ENCODE results near the gene SPPL3.
A peak's percentile ranks its signal among the peaks of the same experiment; 100 is the strongest.
"Not testable (repeated sequence)": the region's sequence is repeated elsewhere in the genome, so short reads cannot be mapped to it uniquely, and the experiment has no call there.

Gene SPPL3, protein sequence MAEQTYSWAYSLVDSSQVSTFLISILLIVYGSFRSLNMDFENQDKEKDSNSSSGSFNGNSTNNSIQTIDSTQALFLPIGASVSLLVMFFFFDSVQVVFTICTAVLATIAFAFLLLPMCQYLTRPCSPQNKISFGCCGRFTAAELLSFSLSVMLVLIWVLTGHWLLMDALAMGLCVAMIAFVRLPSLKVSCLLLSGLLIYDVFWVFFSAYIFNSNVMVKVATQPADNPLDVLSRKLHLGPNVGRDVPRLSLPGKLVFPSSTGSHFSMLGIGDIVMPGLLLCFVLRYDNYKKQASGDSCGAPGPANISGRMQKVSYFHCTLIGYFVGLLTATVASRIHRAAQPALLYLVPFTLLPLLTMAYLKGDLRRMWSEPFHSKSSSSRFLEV

DNA sequence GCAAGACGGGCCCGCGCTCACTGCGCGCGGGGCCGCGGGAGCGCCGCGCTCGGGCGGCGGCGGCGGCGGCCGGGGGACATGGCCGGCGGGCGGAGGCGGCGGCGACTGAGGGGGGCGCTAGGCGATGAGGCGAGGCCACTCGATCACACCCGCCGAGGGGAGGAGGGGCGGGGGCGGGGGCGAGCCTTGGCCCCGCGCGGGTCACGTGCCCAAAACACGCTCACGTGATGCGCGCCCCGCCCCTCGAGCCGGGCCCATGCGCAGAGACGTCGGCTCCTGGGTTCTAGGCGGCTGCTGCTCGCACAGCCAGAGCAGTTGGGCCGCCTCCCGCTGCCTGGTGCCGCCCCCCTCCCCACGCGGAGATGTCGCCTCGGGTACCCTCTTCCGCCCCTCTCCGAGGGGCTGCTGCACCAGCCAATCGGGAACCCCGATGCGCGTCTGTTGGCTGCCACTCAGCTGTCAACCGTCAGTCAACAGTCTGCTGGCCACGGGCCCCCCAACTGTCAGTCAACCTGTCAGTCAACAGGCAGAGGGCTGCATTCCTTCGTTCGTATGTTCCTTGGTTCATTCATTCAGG lies at the start of gene SPPL3:
TSS of gene SPPL3 (minus strand) at position 162 of the 577 bp plus-strand sequence. CDS start 491 bp downstream, outside the sequence.
- peak; percentile 58 for DNase-seq

DNA sequence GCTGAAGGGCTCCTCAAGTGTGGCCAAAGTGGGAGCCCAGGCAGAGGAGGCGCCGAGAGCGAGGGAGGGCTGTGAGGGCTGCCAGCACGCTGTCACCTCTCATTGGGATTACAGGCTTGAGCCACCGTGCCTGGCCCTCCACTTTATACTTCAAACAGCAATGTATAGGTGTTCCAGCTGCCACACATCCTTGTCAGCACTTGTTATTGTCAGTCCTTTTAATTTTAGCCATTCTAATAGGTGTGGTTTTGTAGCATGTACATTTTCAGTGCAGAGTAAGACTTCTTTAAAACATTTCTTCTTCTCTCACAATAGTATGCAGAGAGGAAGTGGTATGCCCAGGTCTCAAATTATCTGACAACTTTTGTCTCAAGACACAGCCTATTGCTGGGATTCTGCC lies 46.6 kb upstream of the SPPL3 start:
- DNase-seq = no peak

- not testable (repeated sequence) for DNase-seq
Observed at GRCh38 chr12:120950260-120950799, 46.2 kb upstream of the SPPL3 start.

DNA sequence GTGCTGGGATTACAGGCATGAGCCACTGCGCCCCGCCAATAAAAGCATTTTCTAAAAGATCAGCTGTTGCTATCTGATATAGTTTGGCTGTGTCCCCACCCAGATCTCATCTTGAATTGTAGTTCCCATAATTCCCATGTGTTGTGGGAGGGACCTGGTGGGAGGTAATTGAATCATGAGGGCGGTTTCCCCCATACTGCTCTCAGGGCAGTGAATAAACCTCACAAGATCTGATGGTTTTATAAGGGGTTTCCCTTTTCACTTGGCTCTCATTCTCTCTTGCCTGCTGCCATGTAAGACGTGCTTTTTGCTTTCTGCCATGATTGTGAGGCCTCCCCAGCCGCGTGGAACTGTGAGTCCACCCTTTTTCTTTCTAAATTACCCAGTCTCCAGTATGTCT lies 41.4 kb upstream of the SPPL3 start:
- DNase-seq = not testable (repeated sequence)

DNA sequence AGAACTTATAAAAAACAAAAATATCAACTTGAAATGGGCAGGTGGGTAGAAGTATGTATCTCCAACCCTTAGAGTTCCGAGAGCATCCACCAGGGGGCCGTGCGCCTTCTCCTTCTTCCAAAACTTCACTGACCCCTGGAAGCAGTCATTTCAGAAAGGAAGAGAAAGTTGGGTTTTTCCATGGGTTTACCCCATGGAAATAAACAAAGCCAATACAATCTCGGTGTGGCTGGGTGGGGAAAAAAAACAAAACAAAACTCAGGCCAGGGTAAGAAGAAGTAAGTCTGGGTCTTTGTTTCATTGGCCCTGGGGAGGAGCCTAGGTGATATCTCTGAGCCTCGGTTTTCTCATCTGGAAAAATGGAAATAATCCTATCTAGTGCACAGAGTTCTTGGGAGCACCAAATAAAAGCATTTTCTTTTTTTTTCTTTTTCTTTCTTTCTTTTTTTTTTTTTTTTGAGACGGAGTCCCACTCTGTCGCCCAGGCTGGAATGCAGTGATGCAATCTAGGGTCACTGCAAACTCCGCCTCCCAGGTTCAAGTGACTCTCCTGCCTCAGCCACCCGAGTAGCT lies 40.6 kb upstream of the SPPL3 start:
- DNase-seq = peak; percentile 2

GRCh38 chr12:120943482-120943881 lies 39.3 kb upstream of the SPPL3 start:
- DNase-seq = no peak

DNA sequence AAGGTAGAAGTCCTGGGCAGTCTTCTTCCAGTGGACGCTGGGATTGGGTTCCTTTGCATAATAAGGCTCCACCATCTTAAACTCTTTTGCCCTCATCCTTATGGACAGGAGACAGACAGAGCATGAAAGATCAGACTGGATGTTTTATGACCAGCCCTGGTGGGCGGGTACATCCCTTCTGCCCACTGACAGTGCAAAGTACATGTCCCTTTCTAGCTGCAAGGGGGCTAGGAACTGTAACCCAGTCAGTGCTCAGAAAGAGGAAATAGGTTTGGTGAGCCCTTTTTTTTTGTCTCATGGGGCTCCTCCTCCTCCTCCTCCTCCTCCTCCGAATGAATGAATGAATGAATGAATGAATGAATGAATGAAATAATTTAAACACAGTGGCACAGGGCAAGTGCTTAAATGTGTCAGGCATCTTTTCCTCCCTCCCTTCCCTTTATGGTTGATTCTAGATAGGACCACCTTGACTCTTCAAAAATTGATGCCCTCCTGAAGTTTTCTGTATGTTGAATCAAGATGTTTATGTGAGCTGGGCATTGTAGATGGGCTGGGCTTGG lies 37.8 kb upstream of the SPPL3 start:
- no peak for DNase-seq

DNA sequence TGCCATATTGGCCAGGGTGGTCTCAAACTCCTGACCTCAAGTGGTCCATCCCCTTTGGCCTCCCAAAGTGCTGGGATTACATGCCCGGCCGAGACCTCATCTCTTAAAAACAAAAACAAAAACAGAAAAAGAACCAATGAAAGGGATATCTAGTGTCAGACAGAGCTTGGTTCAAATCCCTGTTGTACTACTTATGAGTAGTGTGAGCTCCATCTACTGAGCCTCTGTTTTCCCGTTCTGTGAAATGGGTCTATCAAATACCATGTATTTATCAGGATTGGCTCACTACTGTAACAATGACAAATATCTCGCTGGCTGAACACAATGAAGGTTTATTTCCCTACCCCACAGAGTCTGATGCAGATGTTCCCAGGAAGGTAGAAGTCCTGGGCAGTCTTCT lies 37.3 kb upstream of the SPPL3 start:
- DNase-seq = no peak

- peak; percentile 4 for DNase-seq
Observed at GRCh38 chr12:120940799-120941198, 36.6 kb upstream of the SPPL3 start.

- peak; percentile 12 for DNase-seq
Observed at GRCh38 chr12:120940006-120940405, 35.8 kb upstream of the SPPL3 start.

DNA sequence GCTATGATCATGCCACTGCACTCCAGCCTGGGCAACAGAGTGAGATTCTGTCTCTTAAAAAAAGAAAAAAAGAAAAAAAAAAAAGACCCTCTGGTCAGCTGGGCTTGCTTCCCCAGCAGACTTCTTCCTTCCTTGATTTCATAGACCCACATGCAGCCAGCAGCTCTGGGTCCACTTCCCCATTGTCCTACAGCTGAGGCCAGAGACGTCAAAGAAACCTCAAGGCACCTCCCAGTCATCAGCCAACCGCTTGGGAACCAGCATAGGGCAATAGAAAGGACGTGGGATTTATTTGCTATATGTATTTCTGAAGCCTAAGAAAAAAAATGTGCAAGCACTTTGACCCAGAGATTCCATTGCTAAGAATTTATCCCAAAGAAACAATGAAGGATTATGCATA lies 35.4 kb upstream of the SPPL3 start:
- peak; percentile 54 for DNase-seq

DNA sequence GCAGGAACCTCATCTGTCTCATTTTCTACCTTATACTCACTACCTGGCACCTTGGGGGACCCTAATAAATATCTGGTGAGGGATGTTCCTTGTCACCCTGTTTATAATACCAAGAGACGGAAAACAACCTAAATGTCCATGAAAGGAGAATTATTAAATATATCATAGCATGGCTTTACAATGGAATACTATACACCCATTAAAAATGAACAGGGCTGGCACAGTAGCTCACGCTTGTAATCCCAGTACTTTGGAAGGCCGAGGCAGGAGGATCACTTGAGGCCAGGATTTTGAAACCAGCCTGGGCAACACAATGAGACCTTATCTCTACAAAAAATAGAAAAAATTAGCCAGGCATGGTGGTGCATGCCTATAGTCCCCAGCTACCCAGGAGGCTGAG lies 34.3 kb upstream of the SPPL3 start:
- DNase-seq = no peak

DNA sequence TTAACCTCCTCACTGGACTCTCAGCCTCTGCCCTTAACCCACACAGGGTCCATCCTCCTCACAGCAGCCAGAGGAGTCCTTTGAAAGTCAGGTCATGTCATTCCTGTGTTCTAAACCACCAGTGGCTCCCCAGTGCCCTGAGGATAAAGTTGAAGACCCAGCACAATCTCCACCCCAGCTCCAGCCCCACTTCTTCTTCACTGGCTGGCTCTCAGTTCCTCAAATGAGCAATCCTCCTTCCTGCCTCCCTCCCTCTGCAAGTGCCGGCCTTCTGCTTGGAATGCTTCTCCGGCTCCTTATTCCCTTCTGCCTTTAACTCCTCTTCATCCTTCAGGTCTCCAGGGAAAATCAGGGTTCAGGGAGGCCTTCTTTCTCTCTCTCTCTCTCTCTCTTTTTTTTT lies 32.0 kb upstream of the SPPL3 start:
- no peak for DNase-seq

DNA sequence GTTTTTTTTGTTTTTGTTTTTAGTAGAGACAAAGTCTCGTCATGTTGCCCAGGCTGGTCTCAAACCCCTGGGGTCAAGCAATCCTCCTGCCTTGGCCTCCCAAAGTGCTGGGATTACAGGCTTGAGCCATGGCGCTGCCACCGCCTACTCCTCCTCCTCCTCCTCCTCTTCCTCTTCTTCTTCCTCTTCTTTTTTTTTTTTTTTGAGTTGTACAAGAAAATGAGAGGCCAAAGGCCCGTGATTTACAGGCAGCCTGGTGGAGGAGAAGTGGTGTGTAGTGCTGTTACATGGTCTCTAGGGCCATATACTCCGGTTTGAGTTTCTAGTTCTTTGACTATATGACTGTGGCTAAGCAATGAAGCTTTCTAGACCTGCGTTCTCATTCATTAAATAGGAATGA lies 29.6 kb upstream of the SPPL3 start:
- DNase-seq = no peak

DNA sequence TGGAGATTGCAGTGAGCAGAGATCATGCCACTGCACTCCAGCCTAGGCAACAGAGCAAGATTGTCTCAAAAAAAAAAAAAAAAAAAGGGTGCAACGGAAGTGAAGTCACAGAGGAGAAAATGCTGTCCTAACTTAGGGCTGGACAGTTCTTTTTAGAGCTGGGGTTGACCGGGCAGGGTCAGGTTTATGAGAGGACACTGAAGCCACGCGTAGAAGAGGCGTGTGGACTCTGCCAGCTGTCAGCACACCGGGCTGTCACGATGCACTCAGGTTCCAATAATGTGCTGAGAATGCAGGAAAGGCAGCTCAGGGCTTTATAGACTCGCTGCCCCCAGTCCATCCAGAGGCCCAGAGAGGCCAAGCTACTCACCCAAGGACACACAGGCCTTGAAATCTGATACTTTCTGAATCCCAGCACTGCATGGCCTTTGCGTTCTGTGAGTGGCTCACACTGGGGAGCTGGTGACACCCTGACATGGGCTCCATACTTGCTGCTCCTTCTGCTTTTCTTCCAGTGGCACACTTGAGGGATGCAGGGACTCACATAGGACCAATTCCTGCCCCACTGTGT lies 28.9 kb upstream of the SPPL3 start:
- DNase-seq = no peak

DNA sequence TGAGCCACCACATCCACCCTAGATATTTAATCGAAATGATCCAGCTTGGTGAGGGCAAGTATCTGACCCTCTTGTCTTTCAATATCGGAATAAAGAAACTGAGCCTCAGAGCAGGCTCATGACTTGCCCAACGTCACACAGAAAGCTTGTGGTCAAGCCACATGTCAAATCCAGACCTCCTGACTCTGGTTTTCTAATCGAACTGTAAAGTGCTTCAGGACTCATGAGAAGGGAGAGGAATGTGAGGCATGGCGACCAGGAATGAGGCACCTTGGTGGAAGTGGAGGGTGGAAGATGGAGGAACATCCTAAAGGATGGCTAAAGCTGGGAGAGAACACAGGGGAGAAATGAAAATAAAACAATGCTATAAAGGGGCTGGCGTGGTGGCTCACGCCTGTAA lies 27.9 kb upstream of the SPPL3 start:
- no peak for DNase-seq

- DNase-seq = no peak
Observed at GRCh38 chr12:120930032-120930431, 25.9 kb upstream of the SPPL3 start.

DNA sequence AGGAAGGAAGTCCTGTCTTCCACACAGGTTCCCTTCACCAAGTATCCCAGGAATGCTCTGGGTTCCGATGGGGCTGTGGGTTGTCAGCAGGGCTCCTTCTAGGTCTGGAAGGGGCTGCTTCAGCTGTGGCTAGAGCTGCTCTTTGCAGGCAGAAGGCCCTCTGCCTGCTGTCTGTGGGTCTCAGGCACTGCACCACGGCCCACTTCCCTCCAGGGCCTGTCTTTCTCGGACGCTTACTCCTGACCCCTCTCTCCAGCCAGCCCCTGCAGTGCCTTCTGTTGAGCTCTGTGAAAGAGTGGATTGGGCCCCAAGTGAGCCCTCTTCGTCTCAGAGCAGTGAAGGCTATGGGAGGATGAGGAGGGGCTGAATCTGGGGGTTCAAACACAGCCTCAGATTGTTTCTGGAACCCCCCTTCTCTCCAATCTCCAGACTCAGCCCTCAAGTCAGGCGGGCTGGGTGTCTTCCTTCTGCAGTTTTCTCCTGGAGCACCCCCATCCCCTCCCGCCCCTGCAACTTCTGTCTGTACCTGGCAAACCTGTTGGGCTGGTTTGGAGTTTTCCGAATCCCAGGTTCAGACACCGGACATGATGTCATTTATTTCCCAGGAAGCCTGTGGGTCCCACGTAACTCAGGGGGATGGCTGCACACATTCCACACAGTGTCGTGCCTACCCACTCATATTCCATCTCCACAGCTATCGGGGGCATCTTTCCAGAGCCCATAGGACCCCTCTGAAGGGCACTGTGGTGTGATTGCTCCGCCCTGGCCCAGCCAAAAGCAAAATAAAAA lies 24.9 kb upstream of the SPPL3 start:
- no peak for DNase-seq

DNA sequence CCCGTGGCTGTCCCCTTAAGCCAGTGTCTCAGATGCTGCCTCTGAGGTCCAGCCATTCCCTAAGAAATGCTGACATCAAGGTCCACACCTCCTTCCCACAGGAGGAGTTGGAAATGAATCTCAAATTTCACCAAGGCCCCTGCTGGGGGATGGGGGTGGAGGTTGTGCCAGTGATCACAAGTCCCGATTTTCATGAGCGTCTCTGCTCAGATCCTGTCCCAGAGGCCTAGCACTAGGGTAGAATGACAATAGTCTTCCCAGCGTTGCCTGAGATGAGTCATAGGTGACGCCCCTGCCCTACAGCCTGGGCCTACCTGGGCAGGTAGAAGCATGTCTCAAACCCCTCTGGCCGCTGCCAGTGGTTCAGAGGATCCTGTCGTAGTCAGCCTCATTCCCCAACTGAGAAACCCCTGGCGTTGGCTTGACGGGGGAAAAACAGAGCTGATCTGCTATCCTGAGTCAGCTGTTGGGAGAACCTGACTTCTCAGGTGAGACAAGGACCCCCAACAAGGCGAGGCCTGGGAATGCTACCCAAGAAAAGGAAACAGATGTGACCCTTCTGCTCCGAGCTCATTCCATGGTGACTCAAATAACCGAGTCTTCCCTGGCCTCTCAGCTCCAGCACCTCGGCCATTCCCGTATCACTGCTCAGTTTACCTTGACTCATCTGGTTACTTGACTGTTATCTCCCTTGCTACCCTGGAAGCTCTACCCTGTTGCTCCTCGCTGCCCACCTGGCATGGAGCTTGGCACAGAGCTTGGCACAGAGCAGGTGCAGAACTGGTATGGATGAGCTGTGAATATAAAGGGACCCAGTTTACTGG lies 21.8 kb upstream of the SPPL3 start:
- DNase-seq = no peak

GRCh38 chr12:120922279-120922678 lies 18.1 kb upstream of the SPPL3 start:
- no peak for DNase-seq

DNA sequence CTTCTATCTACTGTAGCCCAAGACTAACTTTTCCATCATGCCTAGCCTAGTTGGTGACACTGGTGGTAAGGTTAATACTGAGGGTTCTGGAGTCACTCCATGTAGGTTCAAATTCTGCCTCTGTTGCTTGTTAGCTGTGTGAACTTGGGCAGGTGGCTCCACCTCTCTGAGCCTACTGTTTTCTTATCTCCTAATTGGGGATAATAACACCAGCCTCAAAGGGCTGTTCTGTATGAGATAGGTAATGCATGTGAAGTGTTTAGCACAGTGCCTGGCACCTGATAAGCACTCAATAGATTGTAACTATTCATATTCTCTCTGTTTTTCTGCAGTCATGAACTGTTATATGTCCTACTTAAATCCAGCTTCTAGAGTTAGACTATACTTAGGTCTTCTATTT lies 17.5 kb upstream of the SPPL3 start:
- DNase-seq = no peak

DNA sequence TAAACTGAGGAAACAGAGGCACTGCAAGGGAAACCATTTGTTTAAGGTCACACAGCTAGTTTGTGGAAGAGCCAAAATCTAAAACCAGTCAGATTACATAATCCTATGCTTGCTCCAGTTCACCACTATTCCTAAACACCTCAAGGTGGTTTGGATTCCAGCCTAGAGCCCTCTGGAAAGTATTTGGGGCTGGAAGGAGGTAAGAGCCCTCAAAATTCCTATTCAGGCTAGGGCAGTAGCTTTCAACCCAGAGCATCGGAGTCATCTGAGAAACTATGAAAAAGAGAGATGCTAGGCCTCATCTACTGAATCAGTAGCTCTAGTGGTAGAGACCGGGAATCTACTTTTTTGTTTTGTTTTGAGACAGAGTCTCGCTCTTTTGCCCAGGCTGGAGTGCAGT lies 16.0 kb upstream of the SPPL3 start:
- DNase-seq = no peak
